ENCODE measurements around the gene ITPKC.
A peak's percentile ranks its signal among the peaks of the same experiment; 100 is the strongest.
"Not testable (repeated sequence)": the region's sequence is repeated elsewhere in the genome, so short reads cannot be mapped to it uniquely, and the experiment has no call there.

Gene ITPKC

GRCh38 chr19:40709817-40710216 lies 7.1 kb upstream of the ITPKC start:
- DNase-seq = peak in 1 of 10 donors; percentile 39
- intact Hi-C loops (cut with DNase I) = loop anchor here (10.0 kb wide), 1 partner anchor 95 kb away; no protein-coding TSS in a partner anchor

GRCh38 chr19:40713939-40714338 lies 3.0 kb upstream of the ITPKC start:
- DNase-seq = peak in 1 of 10 donors; percentile 44
- intact Hi-C loops (cut with DNase I) = loop anchor here (10.0 kb wide), 1 partner anchor 91 kb away; no protein-coding TSS in a partner anchor

- peak; percentile 94 to 99 (median 96) for DNase-seq
- intact Hi-C loops (cut with DNase I) = loop anchor here (1.0 to 10.0 kb wide), 3 partner anchors 23 to 90 kb away; no protein-coding TSS in a partner anchor
These were observed 2.2 kb upstream of the ITPKC start for GRCh38 chr19:40714441-40715299.

GRCh38 chr19:40716031-40716481 lies 856 bp upstream of the ITPKC start:
- peak in 1 of 10 donors; percentile 67 for DNase-seq
- intact Hi-C loops (cut with DNase I) = loop anchor here (2.0 to 10.0 kb wide), 3 partner anchors 35 to 547 kb away; partner anchors contain the start of genes ACTMAP and SNRPA

DNA sequence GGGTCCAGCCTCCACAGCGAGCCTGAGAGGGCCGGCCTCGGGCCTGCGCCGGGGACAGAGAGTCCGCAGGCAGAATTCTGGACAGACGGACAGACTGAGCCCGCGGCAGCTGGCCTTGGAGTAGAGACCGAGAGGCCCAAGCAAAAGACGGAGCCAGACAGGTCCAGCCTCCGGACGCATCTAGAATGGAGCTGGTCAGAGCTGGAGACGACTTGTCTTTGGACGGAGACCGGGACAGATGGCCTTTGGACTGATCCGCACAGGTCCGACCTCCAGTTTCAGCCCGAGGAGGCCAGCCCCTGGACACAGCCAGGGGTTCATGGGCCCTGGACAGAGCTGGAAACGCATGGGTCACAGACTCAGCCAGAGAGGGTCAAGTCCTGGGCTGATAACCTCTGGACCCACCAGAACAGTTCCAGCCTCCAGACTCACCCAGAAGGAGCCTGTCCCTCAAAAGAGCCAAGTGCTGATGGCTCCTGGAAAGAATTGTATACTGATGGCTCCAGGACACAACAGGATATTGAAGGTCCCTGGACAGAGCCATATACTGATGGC lies 490 bp downstream of the ITPKC start:
- DNase-seq = peak in 3 of 10 donors; percentile 22 to 88 (median 22)
- intact Hi-C loops (cut with DNase I) = loop anchor here (2.0 to 10.0 kb wide), 3 partner anchors 33 to 545 kb away; partner anchors contain the start of genes ACTMAP and SNRPA

- intact Hi-C loops (cut with DNase I) = loop anchor here (2.0 to 10.0 kb wide), 3 partner anchors 33 to 545 kb away; partner anchors contain the start of genes ACTMAP and SNRPA
- DNase-seq = peak in 1 of 10 donors; percentile 82
These were observed 1.2 kb downstream of the ITPKC start for GRCh38 chr19:40717880-40718773.

DNA sequence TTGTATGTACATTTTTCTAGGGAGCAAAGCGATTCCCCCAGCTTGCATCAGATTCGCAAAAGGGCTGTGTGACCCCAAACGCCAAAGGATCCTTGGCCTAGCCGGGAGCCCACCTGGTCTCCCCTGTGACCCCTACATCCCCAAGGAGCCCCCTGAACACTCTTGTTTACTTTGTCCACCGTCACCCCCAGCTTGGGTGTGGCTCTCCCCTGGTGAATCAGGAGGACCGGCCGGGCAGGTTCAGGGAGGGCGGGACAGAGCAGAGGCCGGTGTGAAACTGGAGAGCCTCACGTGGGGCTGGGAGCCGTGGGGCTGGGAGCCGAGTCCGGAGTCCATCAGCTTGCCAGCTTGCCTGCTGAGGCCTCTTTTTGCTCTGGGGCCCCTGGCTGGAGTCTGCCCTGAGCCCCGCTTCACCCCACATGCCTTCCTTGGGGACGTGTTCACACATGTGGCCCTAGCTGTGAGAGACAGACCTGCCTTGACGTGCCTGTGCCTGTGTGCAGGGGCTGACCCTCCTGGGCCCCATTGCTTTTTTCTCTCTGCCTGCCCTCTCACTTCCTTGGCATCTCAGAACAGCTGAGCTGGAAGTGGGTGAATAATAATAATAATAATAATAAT lies 2.0 kb downstream of the ITPKC start:
- intact Hi-C loops (cut with DNase I) = loop anchor here (10.0 kb wide), 1 partner anchor 86 kb away; no protein-coding TSS in a partner anchor
- DNase-seq = peak in 4 of 10 donors; percentile 7 to 83 (median 52)

DNA sequence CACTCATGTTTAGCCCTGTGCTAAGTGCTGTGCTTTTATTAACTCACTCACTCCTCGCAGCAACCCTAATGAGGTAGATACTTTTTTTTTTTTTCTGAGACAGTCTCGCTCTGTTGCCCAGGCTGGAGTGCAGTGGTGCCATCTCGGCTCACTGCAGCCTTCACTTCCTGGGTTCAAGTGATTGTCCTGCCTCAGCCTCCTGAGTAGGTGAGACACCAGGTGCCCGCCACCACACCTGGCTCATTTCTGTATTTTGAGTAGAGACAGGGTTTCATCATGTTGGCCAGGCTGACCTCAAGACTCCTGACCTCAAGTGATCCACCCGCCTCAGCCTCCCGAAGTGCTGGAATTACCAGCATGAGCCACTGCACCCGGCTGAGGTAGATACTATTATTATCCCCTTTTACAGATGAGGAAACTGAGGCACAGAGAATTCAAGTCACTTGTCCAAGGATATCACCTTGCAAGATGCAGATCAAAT lies 2.5 kb downstream of the ITPKC start:
- DNase-seq = peak in 1 of 10 donors; percentile 57
- intact Hi-C loops (cut with DNase I) = loop anchor here (10.0 kb wide), 1 partner anchor 85 kb away; no protein-coding TSS in a partner anchor

DNA sequence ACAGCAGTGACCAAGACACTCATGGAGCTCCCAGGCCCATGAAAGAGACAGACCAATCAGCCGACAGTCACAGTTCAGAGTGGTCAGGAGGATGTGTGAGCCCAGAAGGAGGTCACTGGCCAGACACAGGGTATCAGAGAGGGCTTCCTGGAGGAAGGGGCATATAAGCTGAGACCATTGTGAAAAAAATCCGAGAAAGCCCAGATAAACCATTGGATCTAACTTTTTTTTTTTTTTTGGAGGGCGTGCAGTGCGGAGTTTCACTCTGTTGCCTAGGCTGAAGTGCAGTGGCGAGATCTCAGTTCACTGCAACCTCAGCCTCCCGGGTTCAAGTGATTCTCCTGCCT lies 4.2 kb downstream of the ITPKC start:
- peak in 1 of 10 donors; percentile 27 for DNase-seq
- intact Hi-C loops (cut with DNase I) = no loop called here

GRCh38 chr19:40721936-40722661 lies 5.2 kb downstream of the ITPKC start:
- intact Hi-C loops (cut with DNase I) = no loop called here
- DNase-seq = peak in 1 of 10 donors; percentile 35

GRCh38 chr19:40723661-40724254 lies 6.8 kb downstream of the ITPKC start:
- peak in 1 of 10 donors; percentile 20 for DNase-seq
- intact Hi-C loops (cut with DNase I) = no loop called here

- intact Hi-C loops (cut with DNase I) = no loop called here
- DNase-seq = no peak
These were observed 7.4 kb downstream of the ITPKC start for GRCh38 chr19:40724315-40724714.

- no peak for DNase-seq
- intact Hi-C loops (cut with DNase I) = no loop called here
These were observed 7.9 kb downstream of the ITPKC start for GRCh38 chr19:40724855-40725254.

DNA sequence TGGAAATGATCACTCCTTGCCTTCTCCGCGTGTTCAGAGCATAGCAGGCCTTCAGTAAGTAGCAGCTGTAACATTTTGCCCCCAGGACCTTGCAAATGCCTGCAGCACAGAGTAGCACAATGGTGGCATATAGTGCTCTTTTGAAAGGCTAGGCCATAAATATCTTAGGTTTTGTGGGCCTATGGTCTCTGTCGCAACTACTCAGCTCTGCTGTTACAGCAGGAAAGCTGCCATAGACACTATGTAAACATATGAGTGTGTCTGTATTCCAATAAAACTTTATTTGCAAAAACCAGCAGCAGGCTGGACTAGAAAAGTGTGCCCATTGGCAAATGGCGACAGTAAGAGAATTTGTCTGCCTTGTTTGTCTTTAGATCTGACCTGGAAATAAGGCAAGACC lies 9.4 kb downstream of the ITPKC start:
- intact Hi-C loops (cut with DNase I) = no loop called here
- no peak for DNase-seq

DNA sequence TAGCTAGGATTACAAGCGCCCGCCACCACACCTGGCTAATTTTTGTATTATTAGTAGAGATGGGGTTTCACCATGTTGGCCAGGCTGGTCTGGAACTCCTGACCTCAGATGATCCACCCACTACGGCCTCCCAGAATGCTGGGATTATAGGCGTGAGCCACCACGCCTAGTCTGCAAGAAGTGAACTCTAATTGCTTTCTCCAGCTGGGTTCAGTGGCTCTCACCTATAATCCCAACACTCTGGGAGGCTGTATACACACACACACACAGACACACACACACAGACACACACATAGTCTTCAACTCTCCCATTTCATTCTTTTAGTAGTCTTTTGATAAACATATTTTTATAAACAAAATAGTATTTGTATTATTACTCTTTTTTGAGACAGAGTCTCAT lies 13.2 kb downstream of the ITPKC start:
- peak in 1 of 10 donors; percentile 1 for DNase-seq
- intact Hi-C loops (cut with DNase I) = not testable (repeated sequence)

GRCh38 chr19:40732304-40732703 lies 15.4 kb downstream of the ITPKC start:
- DNase-seq = peak in 1 of 10 donors; percentile 33
- intact Hi-C loops (cut with DNase I) = not testable (repeated sequence)

DNA sequence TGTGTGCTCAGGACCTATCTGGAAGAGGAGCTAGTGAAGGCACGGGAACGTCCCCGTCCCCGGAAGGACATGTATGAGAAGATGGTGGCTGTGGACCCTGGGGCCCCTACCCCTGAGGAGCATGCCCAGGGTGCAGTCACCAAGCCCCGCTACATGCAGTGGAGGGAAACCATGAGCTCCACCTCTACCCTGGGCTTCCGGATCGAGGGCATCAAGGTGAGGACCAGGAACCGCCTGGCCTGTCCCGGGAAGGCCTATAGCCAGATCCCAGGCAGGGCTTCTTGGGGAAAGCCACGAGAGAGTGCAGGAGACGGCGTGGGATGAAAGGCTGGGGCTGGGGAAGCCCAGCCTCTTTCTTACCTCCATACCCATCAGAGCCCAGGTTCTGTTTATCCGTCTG lies 16.2 kb downstream of the ITPKC start:
- intact Hi-C loops (cut with DNase I) = no loop called here
- peak in 1 of 10 donors; percentile 57 for DNase-seq

DNA sequence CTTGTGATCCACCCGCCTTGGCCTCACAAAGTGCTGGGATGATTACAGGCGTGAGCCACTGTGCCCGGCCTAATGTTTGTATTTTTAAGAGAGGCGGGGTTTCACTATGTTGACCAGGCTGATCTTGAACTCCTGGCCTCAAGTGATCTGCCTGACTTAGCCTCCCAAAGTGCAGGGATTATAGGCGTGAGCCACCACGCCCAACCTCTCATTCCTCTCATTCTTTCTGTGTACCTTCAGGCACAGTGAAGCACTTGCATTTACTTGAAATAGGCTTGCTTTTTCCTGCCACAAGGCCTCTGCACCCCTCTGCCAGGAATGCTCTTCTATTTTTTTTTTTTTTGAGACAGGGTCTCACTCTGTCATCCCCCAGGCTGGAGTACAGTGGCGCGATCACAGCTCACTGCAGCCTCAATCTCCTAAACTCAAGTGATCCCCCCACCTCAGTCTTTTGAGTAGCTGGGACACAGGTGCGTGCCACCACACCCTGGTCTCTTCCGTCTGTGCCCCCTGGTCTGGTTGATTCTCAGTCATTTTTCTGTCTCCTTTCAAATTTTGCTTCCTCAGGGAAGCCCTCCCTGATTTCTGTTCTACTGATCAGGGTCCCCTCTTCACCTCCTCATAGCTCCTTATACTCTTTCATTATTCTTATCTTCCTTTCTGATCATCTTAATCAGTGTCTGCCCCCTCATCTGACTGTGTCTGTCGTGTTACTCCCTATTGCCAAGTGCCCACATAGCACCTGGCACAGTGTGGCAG lies 18.3 kb downstream of the ITPKC start:
- intact Hi-C loops (cut with DNase I) = no loop called here
- DNase-seq = no peak
